ENCODE data around the gene KATNAL2. TPM values are rescaled to one million over a fixed set of nuclear protein-coding genes. Genes with fewer than 3 reads are reported as not detected.

The KATNAL2 gene
- total RNA-seq, 1 donor from 2014 or later, result 2.6 TPM

GRCh38 chr18:47118981-47119380, 201.6 kb downstream of the KATNAL2 start:
- CTCF ChIA-PET, result interaction anchor here (1.1 kb wide), 1 partner anchor 19 kb away, joined by 3 read pairs; no protein-coding TSS in a partner anchor
- TF ChIP-seq CTCF (IDR thresholded peaks at IDR 0.05), result no peak
- Mint-ChIP-seq H3K27ac (no peak overlapping the region), H3K4me3 (no peak overlapping the region), H3K4me1 (no peaks in the 10 kb centered on the region), H3K27me3 (no peaks in the 10 kb centered on the region), H3K9me3 (no peaks in the 10 kb centered on the region), H3K36me3 (ENCODE audit: low read depth) (peaks cover 57% of the 10 kb centered on the region)
- ATAC-seq (ENCODE audit: low read depth) (no peak), DNase-seq (no peak)
- POLR2A ChIA-PET, result no interaction called here
- intact Hi-C loops (cut with micrococcal nuclease), result no loop called here

- no peak for ATAC-seq (ENCODE audit: low read depth)
- H3K27ac Mint-ChIP-seq, result no peak overlapping the region
- peaks cover 52% of the 10 kb centered on the region for H3K36me3 Mint-ChIP-seq (ENCODE audit: low read depth)
- no peak for TF ChIP-seq CTCF (IDR thresholded peaks at IDR 0.05)
- ChIA-PET CTCF (no interaction called here), POLR2A (no interaction called here)
- no peaks in the 10 kb centered on the region for H3K4me1 Mint-ChIP-seq
- DNase-seq, result no peak
- no peaks in the 10 kb centered on the region for H3K27me3 Mint-ChIP-seq
- no peaks in the 10 kb centered on the region for H3K9me3 Mint-ChIP-seq
- no peak overlapping the region for H3K4me3 Mint-ChIP-seq
- intact Hi-C loops (cut with micrococcal nuclease), result no loop called here
Observed at GRCh38 chr18:47120428-47120827, 203.0 kb downstream of the KATNAL2 start.

- no peak for TF ChIP-seq CTCF (IDR thresholded peaks at IDR 0.05)
- no peak for ATAC-seq (ENCODE audit: low read depth)
- Mint-ChIP-seq H3K27ac (no peak overlapping the region), H3K9me3 (no peaks in the 10 kb centered on the region), H3K4me1 (no peaks in the 10 kb centered on the region), H3K36me3 (ENCODE audit: low read depth) (peaks cover 50% of the 10 kb centered on the region), H3K4me3 (no peak overlapping the region), H3K27me3 (no peaks in the 10 kb centered on the region)
- intact Hi-C loops (cut with micrococcal nuclease), result no loop called here
- ChIA-PET CTCF (no interaction called here), POLR2A (no interaction called here)
- no peak for DNase-seq
Observed at GRCh38 chr18:47121146-47121545, 203.7 kb downstream of the KATNAL2 start.

GRCh38 chr18:47141289-47141688, 223.9 kb downstream of the KATNAL2 start:
- peaks cover 28% of the 10 kb centered on the region for H3K36me3 Mint-ChIP-seq (ENCODE audit: low read depth)
- no peaks in the 10 kb centered on the region for H3K9me3 Mint-ChIP-seq
- H3K4me1 Mint-ChIP-seq, result peaks cover 3% of the 10 kb centered on the region
- CTCF ChIA-PET, result no interaction called here
- intact Hi-C loops (cut with micrococcal nuclease), result no loop called here
- ATAC-seq (ENCODE audit: low read depth) (no peak), DNase-seq (no peak)
- TF ChIP-seq CTCF (IDR thresholded peaks at IDR 0.05), result no peak
- POLR2A ChIA-PET, result no interaction called here
- no peaks in the 10 kb centered on the region for H3K27me3 Mint-ChIP-seq
- H3K4me3 Mint-ChIP-seq, result no peak overlapping the region
- no peak overlapping the region for H3K27ac Mint-ChIP-seq

- H3K4me3 Mint-ChIP-seq, result no peak overlapping the region
- H3K36me3 Mint-ChIP-seq (ENCODE audit: low read depth), result peaks cover 22% of the 10 kb centered on the region
- intact Hi-C loops (cut with micrococcal nuclease), result no loop called here
- H3K4me1 Mint-ChIP-seq, result peaks cover 3% of the 10 kb centered on the region
- ATAC-seq (ENCODE audit: low read depth) (no peak), DNase-seq (no peak)
- H3K27ac Mint-ChIP-seq, result no peak overlapping the region
- no peak for TF ChIP-seq CTCF (IDR thresholded peaks at IDR 0.05)
- CTCF ChIA-PET, result no interaction called here
- no peaks in the 10 kb centered on the region for H3K27me3 Mint-ChIP-seq
- POLR2A ChIA-PET, result no interaction called here
- H3K9me3 Mint-ChIP-seq, result no peaks in the 10 kb centered on the region
Observed at GRCh38 chr18:47143153-47143552, 225.8 kb downstream of the KATNAL2 start.
